HepG2 (cell line): ENCODE data around the gene ABCG5. TPM values are rescaled to one million over a fixed set of nuclear protein-coding genes. Genes with fewer than 3 reads are reported as not detected.

ENCODE experiments used
- FOXP1 ChIP-seq, 2 experiments: fragments of 450-650 bp in 1 of 2; IDR thresholded peaks; 2 replicates each; pipeline ENCODE4 v1.6.1; 2017 to 2018; ENCODE audit warnings: antibody characterized with exemption in 1 of 2
- JUND ChIP-seq: sonication (generic); formaldehyde crosslinking; IDR thresholded peaks from 2 replicates; pipeline ENCODE4 v1.8.0; 2022; ENCODE audit warnings: mild to moderate bottlenecking, missing genetic modification reagents
- KDM5A ChIP-seq: fragments of 200-600 bp; sonication (generic); IDR thresholded peaks from 2 replicates; pipeline ENCODE4 v1.7.0; 2018; ENCODE audit warnings: antibody characterized with exemption, mild to moderate bottlenecking, low read length, borderline replicate concordance
- MEF2D ChIP-seq: sonication (generic); formaldehyde crosslinking; IDR thresholded peaks from 2 replicates; pipeline ENCODE4 v1.5.1; 2020; ENCODE audit warnings: mild to moderate bottlenecking, missing genetic modification reagents
- MNT ChIP-seq: fragments of 450-650 bp; IDR thresholded peaks from 2 replicates; pipeline ENCODE4 v1.6.1; 2016
- PRDM15 ChIP-seq: sonication (generic); formaldehyde crosslinking; IDR thresholded peaks from 2 replicates; pipeline ENCODE4 v1.4.0; 2020; ENCODE audit warnings: missing genetic modification reagents
- PRMT3 ChIP-seq: sonication (generic); formaldehyde crosslinking; IDR thresholded peaks from 2 replicates; pipeline ENCODE4 v1.8.1; 2022; ENCODE audit warnings: low read depth, mild to moderate bottlenecking, moderate library complexity, missing genetic modification reagents, borderline replicate concordance
- RAD21 ChIP-seq: fragments of 450-650 bp; formaldehyde crosslinking; IDR thresholded peaks from 2 replicates; pipeline ENCODE4 v1.5.0; 2020; ENCODE audit warnings: mild to moderate bottlenecking
- RFX5 ChIP-seq: IDR thresholded peaks from 2 replicates; pipeline ENCODE4 v1.6.1; 2011; ENCODE audit warnings: low read depth, low read length, improper control_type of control experiment
- SETDB1 ChIP-seq: sonication (generic); formaldehyde crosslinking; IDR thresholded peaks from 2 replicates; pipeline ENCODE4 v1.5.1; 2020; ENCODE audit warnings: missing genetic modification reagents, mild to moderate bottlenecking, borderline replicate concordance
- TMF1 ChIP-seq: sonication (generic); formaldehyde crosslinking; IDR thresholded peaks from 2 replicates; pipeline ENCODE4 v1.8.1; 2022; ENCODE audit warnings: low read depth, missing genetic modification reagents
- TSC22D2 ChIP-seq: sonication (generic); formaldehyde crosslinking; IDR thresholded peaks from 2 replicates; pipeline ENCODE4 v1.5.1; 2020; ENCODE audit warnings: missing genetic modification reagents, mild to moderate bottlenecking, borderline replicate concordance
- ZFX ChIP-seq: sonication (generic); formaldehyde crosslinking; IDR thresholded peaks from 2 replicates; pipeline ENCODE4 v1.4.0; 2020; ENCODE audit warnings: mild to moderate bottlenecking, low read depth, missing genetic modification reagents, moderate library complexity
- ZNF224 ChIP-seq: sonication (generic); formaldehyde crosslinking; IDR thresholded peaks from 2 replicates; pipeline ENCODE4 v1.5.0; 2020; ENCODE audit warnings: mild to moderate bottlenecking, missing genetic modification reagents
- ZNF329 ChIP-seq: sonication (generic); formaldehyde crosslinking; IDR thresholded peaks from 2 replicates; pipeline ENCODE4 v1.9.0; 2021; ENCODE audit warnings: low read depth, mild to moderate bottlenecking, missing genetic modification reagents
- ZNF512 ChIP-seq: sonication (generic); formaldehyde crosslinking; IDR thresholded peaks from 2 replicates; pipeline ENCODE4 v1.4.0; 2020; ENCODE audit warnings: mild to moderate bottlenecking, missing genetic modification reagents
- ZNF563 ChIP-seq: sonication (generic); formaldehyde crosslinking; IDR thresholded peaks from 2 replicates; pipeline ENCODE4 v1.8.0; 2022; ENCODE audit warnings: mild to moderate bottlenecking, moderate library complexity, missing genetic modification reagents
- ZNF670 ChIP-seq: sonication (generic); formaldehyde crosslinking; IDR thresholded peaks from 2 replicates; pipeline ENCODE4 v1.8.0; 2022; ENCODE audit warnings: mild to moderate bottlenecking, missing genetic modification reagents, borderline replicate concordance
- polyA plus RNA-seq, 8 experiments: library from polyadenylated mRNA; depleted of rRNA in 3 of 8; stranded (reverse) in 7 of 8; unstranded in 1 of 8; fragments of >200 nt; fragmentation: Illumina TruSeq in 4 of 8; extraction: Trizol in 4 of 8; gene quantifications; 2 replicates each; pipeline versions ENCODE4 v1.2.1 to v1.2.3, GENCODE V29; 2011 to 2016; ENCODE audit warnings: low read depth in 4 of 8, missing spikeins in 1 of 8, mixed read lengths in 1 of 8; ENCODE audit not compliant: insufficient read depth in 1 of 8
- total RNA-seq, 5 experiments: library from RNA; depleted of rRNA; stranded (reverse); fragments of >200 nt; fragmentation: Illumina TruSeq; extraction: Trizol; gene quantifications; 2 replicates each; pipeline ENCODE4 v1.2.3, GENCODE V29; 2016; ENCODE audit warnings: low read depth in 1 of 5
- TF ChIP-seq, protein P1 (sequence below): sonication (generic); formaldehyde crosslinking; IDR thresholded peaks from 2 replicates; pipeline ENCODE4 v1.5.0; 2020; ENCODE audit warnings: missing genetic modification reagents

Gene ABCG5
- total and polyA plus RNA-seq, 2 of the 13 experiments (the other 11 are each of a cell fraction or from before 2014, with no cell fraction given): 15.1 to 39.0 TPM

GRCh38 chr2:43838560-43839267 is at the start of gene ABCG5, which contains the start of gene ABCG8 (continued):
- TF ChIP-seq MEF2D (CRISPR knock-in tag) (no peak), FOXP1 (IDR thresholded peaks at IDR 0.05) (no peak), FOXP1 (CRISPR knock-in tag; IDR thresholded peaks at IDR 0.05) (no peak), SETDB1 (CRISPR knock-in tag) (no peak), ZNF329 (no peak), KDM5A (peak; percentile 74; the same call in 1 of the 2 replicates), RFX5 (no peak), MNT (no peak), ZNF224 (no peak), PRDM15 (no peak; the same call in 1 of the 2 replicates), TSC22D2 (peak; percentile 76; the same call in 1 of the 2 replicates), TMF1 (CRISPR knock-in tag) (peak; percentile 39; the same call in 1 of the 2 replicates), PRMT3 (CRISPR knock-in tag) (no peak), ZFX (CRISPR knock-in tag) (peak; percentile 95), JUND (CRISPR knock-in tag) (no peak; the same call in 1 of the 2 replicates), ZNF563 (peak; percentile 68; the same call in 1 of the 2 replicates), ZNF512 (CRISPR knock-in tag) (no peak), ZNF670 (CRISPR knock-in tag) (no peak; the same call in 1 of the 2 replicates), RAD21 (peak; percentile 49)
- TF ChIP-seq, protein P1, sequence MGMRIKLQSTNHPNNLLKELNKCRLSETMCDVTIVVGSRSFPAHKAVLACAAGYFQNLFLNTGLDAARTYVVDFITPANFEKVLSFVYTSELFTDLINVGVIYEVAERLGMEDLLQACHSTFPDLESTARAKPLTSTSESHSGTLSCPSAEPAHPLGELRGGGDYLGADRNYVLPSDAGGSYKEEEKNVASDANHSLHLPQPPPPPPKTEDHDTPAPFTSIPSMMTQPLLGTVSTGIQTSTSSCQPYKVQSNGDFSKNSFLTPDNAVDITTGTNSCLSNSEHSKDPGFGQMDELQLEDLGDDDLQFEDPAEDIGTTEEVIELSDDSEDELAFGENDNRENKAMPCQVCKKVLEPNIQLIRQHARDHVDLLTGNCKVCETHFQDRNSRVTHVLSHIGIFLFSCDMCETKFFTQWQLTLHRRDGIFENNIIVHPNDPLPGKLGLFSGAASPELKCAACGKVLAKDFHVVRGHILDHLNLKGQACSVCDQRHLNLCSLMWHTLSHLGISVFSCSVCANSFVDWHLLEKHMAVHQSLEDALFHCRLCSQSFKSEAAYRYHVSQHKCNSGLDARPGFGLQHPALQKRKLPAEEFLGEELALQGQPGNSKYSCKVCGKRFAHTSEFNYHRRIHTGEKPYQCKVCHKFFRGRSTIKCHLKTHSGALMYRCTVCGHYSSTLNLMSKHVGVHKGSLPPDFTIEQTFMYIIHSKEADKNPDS: no peak
